Naive thymus-derived CD4-positive, alpha-beta T cell (primary cell): ENCODE measurements around the gene GNG13. TPM values are rescaled to one million over a fixed set of nuclear protein-coding genes. Genes with fewer than 3 reads are reported as not detected.

ENCODE experiments used
- ATAC-seq: fragments of 150-1000 bp; cut with Tn5 transposase; 2 replicates; pipeline ENCODE4 v1.10.0; 2021; ENCODE audit warnings: mild to moderate bottlenecking, moderate library complexity
- CTCF ChIA-PET: fragments of 350-600 bp; sonication (Branson Sonifier 250); formaldehyde crosslinking; loops from one replicate; lab custom pipeline; 2021; ENCODE audit warnings: antibody characterized with exemption; lab: Charles Lee
- POLR2A ChIA-PET: fragments of 350-600 bp; sonication (Branson Sonifier 250); formaldehyde crosslinking; loops from one replicate; lab custom pipeline; 2021; ENCODE audit warnings: antibody characterized with exemption, inconsistent platforms; lab: Charles Lee
- DNase-seq, 9 donors: peaks; one replicate each; pipeline versions ENCODE4 v3.0.0 to v3.0.0-alpha.2; 2020 to 2022; ENCODE audit warnings: mixed read lengths in 1 of 9
- H3K27ac ChIP-seq: one replicate; pipeline ENCODE4 v1.7.0; 2013; ENCODE audit warnings: mild to moderate bottlenecking, low read depth, low read length, moderate library complexity
- H3K27me3 ChIP-seq, 2 donors: one replicate each; pipeline ENCODE4 v1.7.0; 2013; ENCODE audit warnings: low read length in 2 of 2, mild to moderate bottlenecking in 2 of 2, moderate library complexity in 2 of 2; ENCODE audit not compliant: control insufficient read depth in 2 of 2, insufficient read depth in 2 of 2
- H3K36me3 ChIP-seq, 3 experiments: 1 replicate in 2 of 3; 2 replicates in 1 of 3; pipeline ENCODE4 v1.7.0; 2013; ENCODE audit warnings: low read length in 3 of 3, mild to moderate bottlenecking in 3 of 3, moderate library complexity in 1 of 3; ENCODE audit not compliant: insufficient read depth in 3 of 3, control insufficient read depth in 2 of 3
- H3K4me1 ChIP-seq, 2 donors: one replicate each; pipeline ENCODE4 v1.7.0; 2013; ENCODE audit warnings: low read length in 2 of 2, mild to moderate bottlenecking in 2 of 2, moderate library complexity in 1 of 2; ENCODE audit not compliant: control insufficient read depth in 2 of 2, insufficient read depth in 2 of 2
- H3K4me3 ChIP-seq: 2 replicates; pipeline ENCODE4 v1.7.0; 2013; ENCODE audit warnings: mild to moderate bottlenecking, low read length
- H3K9me3 ChIP-seq, 3 experiments: 1 replicate in 2 of 3; 2 replicates in 1 of 3; pipeline ENCODE4 v1.7.0; 2013; ENCODE audit warnings: low read length in 3 of 3; ENCODE audit not compliant: control insufficient read depth in 2 of 3
- H3K27ac Mint-ChIP-seq, 9 donors: one replicate each; pipeline ENCODE4 v1.8.0; 2020 to 2022; ENCODE audit warnings: mixed read lengths in 9 of 9, mild to moderate bottlenecking in 8 of 9, moderate library complexity in 5 of 9, inconsistent platforms in 2 of 9
- H3K27me3 Mint-ChIP-seq, 5 donors: one replicate each; pipeline ENCODE4 v1.8.0; 2021 to 2022; ENCODE audit warnings: mixed read lengths in 5 of 5, mild to moderate bottlenecking in 1 of 5
- H3K36me3 Mint-ChIP-seq, 5 donors: one replicate each; pipeline ENCODE4 v1.8.0; 2020 to 2022; ENCODE audit warnings: mixed read lengths in 5 of 5, mild to moderate bottlenecking in 3 of 5, inconsistent platforms in 1 of 5
- H3K4me1 Mint-ChIP-seq, 7 donors: one replicate each; pipeline ENCODE4 v1.8.0; 2020 to 2022; ENCODE audit warnings: mixed read lengths in 7 of 7, mild to moderate bottlenecking in 3 of 7, inconsistent platforms in 1 of 7
- H3K4me3 Mint-ChIP-seq, 10 donors: one replicate each; pipeline ENCODE4 v1.8.0; 2020 to 2022; ENCODE audit warnings: mild to moderate bottlenecking in 10 of 10, mixed read lengths in 10 of 10, moderate library complexity in 6 of 10, inconsistent platforms in 2 of 10
- H3K9me3 Mint-ChIP-seq, 11 donors: one replicate each; pipeline ENCODE4 v1.8.0; 2020 to 2022; ENCODE audit warnings: mixed read lengths in 11 of 11, mild to moderate bottlenecking in 4 of 11, inconsistent platforms in 1 of 11, moderate library complexity in 1 of 11
- intact Hi-C, 2 donors: fragments of 100-400 bp; cut with micrococcal nuclease; formaldehyde crosslinking; loops; one replicate each; pipeline ENCODE4 v1.15.1; 2023
- polyA plus RNA-seq, 2 donors: library from polyadenylated mRNA; unstranded; fragments of 300-500 nt; fragmentation: Illumina TruSeq; gene quantifications; one replicate each; pipeline ENCODE4 v1.2.3, GENCODE V29; 2021
- total RNA-seq, 6 experiments: library from RNA in 5 of 6; stranded (reverse) in 5 of 6; gene quantifications; 1 replicate in 5 of 6; 2 replicates in 1 of 6; pipeline ENCODE4 v1.2.3 and lab custom pipeline; 2021 to 2026

The GNG13 gene
- total and polyA plus RNA-seq, 7 experiments from 2014 or later: not detected

DNA sequence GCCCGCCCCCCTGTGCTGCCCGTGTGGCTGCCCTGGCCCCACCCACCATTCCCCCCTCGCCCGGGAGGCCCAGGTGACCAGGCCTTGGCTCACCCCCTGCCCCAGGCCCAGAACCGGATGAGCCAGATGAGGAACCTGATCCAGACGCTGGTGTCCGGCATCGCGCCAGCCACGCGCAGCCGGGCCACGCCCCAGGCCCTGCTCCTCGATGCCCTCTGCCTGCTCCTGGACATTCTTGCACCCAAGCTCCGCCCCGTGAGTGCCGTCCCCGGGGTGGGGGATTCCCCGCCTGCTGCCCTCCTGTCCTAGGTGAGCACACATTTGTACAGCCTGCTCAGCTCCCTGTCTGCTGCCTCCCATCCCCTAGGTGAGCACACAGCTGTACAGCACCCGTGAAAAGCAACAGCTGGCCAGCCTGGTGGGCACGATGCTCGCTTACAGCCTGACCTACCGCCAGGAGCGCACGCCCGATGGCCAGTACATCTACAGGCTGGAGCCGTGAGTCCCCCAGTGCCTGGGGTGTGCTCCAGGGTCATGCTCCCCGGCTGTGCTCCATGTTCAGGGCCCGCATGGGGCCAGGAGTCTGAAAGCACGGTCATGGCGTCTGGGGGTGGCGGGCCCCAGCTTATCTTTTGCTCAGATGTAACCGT, 4.8 kb downstream of the GNG13 start:
- no peaks in the 10 kb centered on the region for H3K27me3 ChIP-seq
- Mint-ChIP-seq H3K4me1 (peaks cover 0 to 4% (median 0%) of the 10 kb centered on the region in 7 donors), H3K9me3 (peaks cover 0 to 2% (median 0%) of the 10 kb centered on the region in 11 donors), H3K27ac (peak overlapping the region in 1 of 9 donors; percentile 72), H3K4me3 (no peak overlapping the region), H3K36me3 (peaks cover 0 to 6% (median 0%) of the 10 kb centered on the region in 5 donors), H3K27me3 (peaks cover 0 to 8% (median 0%) of the 10 kb centered on the region in 5 donors)
- no peaks in the 10 kb centered on the region for H3K4me1 ChIP-seq
- H3K36me3 ChIP-seq: peaks cover 0 to 18% (median 0%) of the 10 kb centered on the region in 3 experiments
- DNase-seq: no peak
- intact Hi-C loops: no loop called here
- H3K9me3 ChIP-seq: no peaks in the 10 kb centered on the region
- no peak overlapping the region for H3K4me3 ChIP-seq
- ChIA-PET POLR2A (no interaction called here), CTCF (interaction anchor here (0.6 kb wide), 2 partner anchors 31 to 59 kb away, joined by 3 to 5 read pairs; no protein-coding TSS in a partner anchor)
- ATAC-seq: no peak
- H3K27ac ChIP-seq: no peak overlapping the region

DNA sequence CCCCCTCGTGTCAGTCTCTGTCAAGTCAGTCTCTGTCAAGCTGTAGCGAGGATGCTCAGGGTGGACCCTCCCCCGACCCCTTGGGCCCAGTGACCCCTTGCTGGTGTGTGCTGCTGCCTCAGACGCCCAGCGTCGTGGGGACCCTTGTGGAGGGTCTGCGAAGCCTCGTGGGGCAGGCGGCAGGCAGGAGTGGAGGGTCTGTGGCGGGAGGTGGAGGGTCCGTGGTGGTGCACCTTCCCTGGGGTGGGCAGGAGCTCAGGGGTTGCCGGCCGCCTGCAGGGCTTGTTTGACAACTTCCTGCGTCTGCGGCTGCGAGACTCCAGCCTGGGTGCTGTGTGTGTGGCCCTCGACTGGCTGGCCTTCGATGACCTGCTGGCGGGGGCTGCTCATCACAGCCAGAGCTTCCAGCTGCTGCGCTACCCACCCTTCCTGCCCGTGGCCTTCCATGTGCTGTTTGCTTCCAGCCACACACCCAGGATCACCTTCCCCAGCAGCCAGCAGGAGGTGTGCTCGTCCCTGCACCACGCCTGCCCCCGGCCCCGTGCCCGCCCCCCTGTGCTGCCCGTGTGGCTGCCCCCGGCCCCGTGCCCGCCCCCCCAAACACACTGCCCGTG, 5.6 kb downstream of the GNG13 start:
- Mint-ChIP-seq H3K27me3 (peaks cover 0 to 8% (median 0%) of the 10 kb centered on the region in 5 donors), H3K4me3 (no peak overlapping the region), H3K27ac (no peak overlapping the region), H3K4me1 (peaks cover 0 to 4% (median 0%) of the 10 kb centered on the region in 7 donors), H3K9me3 (peaks cover 0 to 2% (median 0%) of the 10 kb centered on the region in 11 donors), H3K36me3 (peaks cover 0 to 6% (median 0%) of the 10 kb centered on the region in 5 donors)
- Histone ChIP-seq H3K27ac (no peak overlapping the region), H3K36me3 (peaks cover 0 to 18% (median 0%) of the 10 kb centered on the region in 3 experiments), H3K9me3 (no peaks in the 10 kb centered on the region), H3K27me3 (no peaks in the 10 kb centered on the region), H3K4me3 (no peak overlapping the region), H3K4me1 (no peaks in the 10 kb centered on the region)
- CTCF ChIA-PET: interaction anchor here (0.6 kb wide), 1 partner anchor 59 kb away, joined by 5 read pairs; no protein-coding TSS in a partner anchor
- DNase-seq: no peak
- no peak for ATAC-seq
- POLR2A ChIA-PET: no interaction called here
- intact Hi-C loops: no loop called here

DNA sequence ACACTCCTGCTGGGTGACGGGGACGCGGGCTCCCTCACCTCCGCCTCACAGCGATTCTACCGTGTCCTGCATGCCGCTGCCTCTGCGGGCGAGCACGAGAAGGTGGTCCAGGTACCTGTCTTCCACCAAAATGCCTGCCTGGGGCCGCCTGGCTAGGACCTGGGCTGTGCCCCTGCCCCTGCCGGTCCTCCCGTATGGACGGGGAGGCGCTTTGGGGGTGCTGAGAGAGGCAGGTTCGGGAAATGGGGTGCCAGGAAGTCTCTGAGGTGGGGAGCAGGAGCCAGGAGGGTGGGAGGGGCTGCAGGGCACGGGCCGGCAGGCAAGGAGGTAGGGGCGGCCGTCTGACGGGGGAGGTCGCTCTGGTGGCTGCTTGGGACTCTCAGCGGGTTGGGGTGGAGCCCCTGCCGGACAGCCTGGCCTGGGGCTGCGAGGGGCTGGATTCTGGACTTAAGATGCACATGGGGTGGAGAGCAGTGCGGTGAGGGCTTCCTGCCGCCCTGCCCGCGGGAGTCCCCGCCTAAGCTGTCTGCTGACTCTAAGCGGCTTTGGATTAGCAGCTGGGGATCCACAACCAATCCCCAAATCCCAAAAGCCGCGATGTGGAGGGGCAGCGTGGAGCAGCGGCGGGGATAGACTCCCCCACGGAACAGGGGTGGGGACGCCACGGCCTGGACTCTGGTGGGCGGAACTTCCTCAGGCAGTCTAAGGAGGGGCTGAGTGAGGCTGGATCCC, 6.3 kb downstream of the GNG13 start:
- intact Hi-C loops: no loop called here

DNA sequence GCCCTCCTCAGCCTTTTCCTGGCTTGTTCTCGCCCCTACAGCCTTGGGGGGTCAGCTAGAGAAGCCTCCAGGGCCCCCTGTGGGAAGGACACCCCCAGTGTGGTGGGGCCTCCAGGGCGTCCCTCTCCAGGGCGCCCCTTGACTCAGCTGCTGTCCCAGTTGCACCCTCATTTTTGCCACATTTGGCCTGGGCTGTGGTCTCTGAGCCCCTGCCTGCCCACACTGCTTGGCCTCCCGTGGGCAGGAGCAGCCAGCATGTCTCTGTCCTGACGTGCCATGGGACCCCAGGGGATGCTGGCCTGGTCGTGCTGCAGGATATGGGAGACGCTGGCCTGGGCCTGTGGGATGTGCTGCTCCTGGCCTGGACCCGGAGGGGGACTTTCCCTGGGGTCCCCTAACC, 7.1 kb downstream of the GNG13 start:
- H3K27me3 Mint-ChIP-seq: peaks cover 0 to 1% (median 0%) of the 10 kb centered on the region in 5 donors
- H3K27ac Mint-ChIP-seq: no peak overlapping the region
- no peak for DNase-seq
- Histone ChIP-seq H3K9me3 (no peaks in the 10 kb centered on the region), H3K4me3 (no peak overlapping the region), H3K27me3 (no peaks in the 10 kb centered on the region), H3K36me3 (peaks cover 0 to 18% (median 0%) of the 10 kb centered on the region in 3 experiments), H3K27ac (no peak overlapping the region), H3K4me1 (no peaks in the 10 kb centered on the region)
- POLR2A ChIA-PET: no interaction called here
- peaks cover 0 to 4% (median 0%) of the 10 kb centered on the region in 7 donors for H3K4me1 Mint-ChIP-seq
- peaks cover 0 to 6% (median 0%) of the 10 kb centered on the region in 5 donors for H3K36me3 Mint-ChIP-seq
- H3K9me3 Mint-ChIP-seq: peaks cover 0 to 2% (median 0%) of the 10 kb centered on the region in 11 donors
- no peak overlapping the region for H3K4me3 Mint-ChIP-seq
- intact Hi-C loops: no loop called here
- CTCF ChIA-PET: interaction anchor here (0.6 kb wide), 1 partner anchor 87 kb away, joined by 3 read pairs; no protein-coding TSS in a partner anchor
- ATAC-seq: no peak

More for the DNA sequence above, 6.3 kb downstream of the GNG13 start:
- no peak overlapping the region for H3K4me3 Mint-ChIP-seq
- H3K36me3 ChIP-seq: peaks cover 0 to 18% (median 0%) of the 10 kb centered on the region in 3 experiments
- CTCF ChIA-PET: no interaction called here
- no peak overlapping the region for H3K27ac ChIP-seq
- POLR2A ChIA-PET: no interaction called here
- no peaks in the 10 kb centered on the region for H3K9me3 ChIP-seq
- peaks cover 0 to 6% (median 0%) of the 10 kb centered on the region in 5 donors for H3K36me3 Mint-ChIP-seq
- H3K9me3 Mint-ChIP-seq: peaks cover 0 to 2% (median 0%) of the 10 kb centered on the region in 11 donors
- H3K27me3 ChIP-seq: no peaks in the 10 kb centered on the region
- no peaks in the 10 kb centered on the region for H3K4me1 ChIP-seq
- peaks cover 0 to 8% (median 0%) of the 10 kb centered on the region in 5 donors for H3K27me3 Mint-ChIP-seq
- no peak overlapping the region for H3K27ac Mint-ChIP-seq
- H3K4me1 Mint-ChIP-seq: peaks cover 0 to 4% (median 0%) of the 10 kb centered on the region in 7 donors
- no peak for DNase-seq
- no peak overlapping the region for H3K4me3 ChIP-seq
- ATAC-seq: no peak

DNA sequence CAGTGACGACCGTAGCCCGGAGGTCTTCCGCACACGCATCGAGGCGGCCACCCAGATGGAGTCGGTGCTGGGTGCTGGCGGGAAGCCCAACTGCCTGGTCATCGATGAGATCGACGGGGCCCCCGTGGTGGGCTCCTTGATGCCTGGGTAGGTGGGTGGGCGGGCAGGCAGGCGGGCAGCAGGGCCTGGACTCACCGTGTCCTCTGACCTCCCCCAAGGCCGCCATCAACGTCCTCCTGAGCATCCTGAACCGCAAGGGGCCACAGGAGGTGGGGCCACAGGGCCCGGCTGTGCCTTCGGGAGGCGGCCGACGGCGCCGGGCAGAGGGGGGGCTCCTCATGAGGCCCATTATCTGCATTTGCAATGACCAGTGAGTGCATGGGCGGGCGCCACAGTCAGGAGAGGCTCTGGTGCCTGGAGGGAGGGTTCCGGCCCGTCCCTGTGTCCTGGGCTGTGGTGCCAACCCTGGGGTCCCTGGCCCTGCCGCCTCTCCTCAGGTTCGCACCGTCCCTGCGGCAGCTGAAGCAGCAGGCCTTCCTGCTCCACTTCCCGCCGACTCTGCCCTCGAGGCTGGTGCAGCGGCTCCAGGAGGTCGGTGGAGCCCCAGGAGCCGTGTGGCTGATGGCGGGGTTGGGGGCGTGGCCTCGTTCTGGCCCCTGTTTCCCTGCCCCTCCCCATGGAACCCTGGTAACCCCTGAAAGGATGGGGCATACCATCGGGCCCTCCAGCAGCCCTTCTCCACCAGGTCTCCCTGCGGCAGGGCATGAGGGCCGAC, 8.1 kb downstream of the GNG13 start:
- Mint-ChIP-seq H3K4me1 (peaks cover 0 to 4% (median 0%) of the 10 kb centered on the region in 7 donors), H3K4me3 (no peak overlapping the region), H3K27me3 (no peaks in the 10 kb centered on the region), H3K27ac (no peak overlapping the region), H3K9me3 (no peaks in the 10 kb centered on the region), H3K36me3 (peaks cover 0 to 6% (median 0%) of the 10 kb centered on the region in 5 donors)
- Histone ChIP-seq H3K9me3 (no peaks in the 10 kb centered on the region), H3K4me3 (no peak overlapping the region), H3K4me1 (peaks cover 3% of the 10 kb centered on the region in 2 donors), H3K27me3 (no peaks in the 10 kb centered on the region), H3K27ac (no peak overlapping the region), H3K36me3 (peaks cover 0 to 20% (median 0%) of the 10 kb centered on the region in 3 experiments)
- DNase-seq: no peak
- CTCF ChIA-PET: no interaction called here
- intact Hi-C loops: no loop called here
- ATAC-seq: no peak
- POLR2A ChIA-PET: no interaction called here

DNA sequence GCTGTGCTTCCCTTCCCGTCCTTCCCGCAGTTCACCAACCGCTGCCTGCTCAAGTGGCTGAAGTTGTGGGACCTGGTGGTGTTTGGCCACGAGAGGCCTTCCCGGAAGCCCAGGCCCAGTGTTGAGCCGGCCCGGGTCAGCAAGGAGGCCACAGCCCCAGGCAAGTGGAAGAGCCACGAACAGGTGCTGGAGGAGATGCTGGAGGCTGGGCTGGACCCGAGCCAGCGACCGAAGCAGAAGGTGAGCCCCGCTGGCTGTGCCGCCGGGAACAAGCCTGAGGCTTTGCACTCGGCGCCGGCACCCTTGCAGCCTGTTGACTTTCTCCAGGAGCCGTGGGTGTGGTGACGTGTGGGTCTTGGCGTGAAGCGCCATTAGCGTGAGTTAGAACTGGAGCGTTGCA, 9.4 kb downstream of the GNG13 start:
- H3K9me3 ChIP-seq: no peaks in the 10 kb centered on the region
- H3K27ac ChIP-seq: no peak overlapping the region
- H3K4me3 ChIP-seq: no peak overlapping the region
- peaks cover 0 to 6% (median 0%) of the 10 kb centered on the region in 5 donors for H3K36me3 Mint-ChIP-seq
- H3K27me3 ChIP-seq: no peaks in the 10 kb centered on the region
- no peaks in the 10 kb centered on the region for H3K27me3 Mint-ChIP-seq
- POLR2A ChIA-PET: no interaction called here
- H3K4me1 ChIP-seq: peaks cover 5 to 8% of the 10 kb centered on the region in 2 donors
- H3K36me3 ChIP-seq: peaks cover 0 to 26% (median 0%) of the 10 kb centered on the region in 3 experiments
- ATAC-seq (no peak), DNase-seq (no peak)
- no peak overlapping the region for H3K27ac Mint-ChIP-seq
- intact Hi-C loops: no loop called here
- peaks cover 0 to 2% (median 0%) of the 10 kb centered on the region in 11 donors for H3K9me3 Mint-ChIP-seq
- CTCF ChIA-PET: no interaction called here
- H3K4me1 Mint-ChIP-seq: peaks cover 0 to 9% (median 4%) of the 10 kb centered on the region in 7 donors
- H3K4me3 Mint-ChIP-seq: peak overlapping the region in 3 of 10 donors; percentile 4 to 25 (median 17)
